CD4-positive, alpha-beta T cell treated with Interleukin-21 for 1 hour (primary cell): Measurements from ENCODE around the gene PACRG.

Experiments
- DNase-seq: peaks from one replicate; pipeline ENCODE4 v3.0.0-alpha.2; 2020

Gene PACRG

DNA sequence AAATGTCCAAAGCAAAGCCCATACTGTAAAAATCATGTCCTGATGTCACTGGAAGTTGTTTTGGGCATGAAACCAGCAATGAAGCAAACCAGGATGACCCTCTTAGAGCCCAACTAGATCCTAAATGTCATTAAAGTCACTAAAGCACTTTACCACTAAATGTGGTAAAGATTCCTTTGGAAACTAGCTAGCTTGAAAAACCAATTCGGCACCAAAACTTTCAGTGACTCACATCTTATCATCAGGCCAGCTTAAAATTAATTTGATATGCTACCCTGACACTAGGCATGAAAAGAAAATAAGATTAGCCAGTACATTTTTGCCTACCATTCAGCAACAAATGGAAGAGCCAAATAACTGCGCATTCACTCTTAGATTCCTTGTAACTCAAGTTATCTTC is 145.8 kb downstream of the PACRG start:
- no peak for DNase-seq

- DNase-seq: no peak
Observed at GRCh38 chr6:162875070-162875469, 147.3 kb downstream of the PACRG start.

DNA sequence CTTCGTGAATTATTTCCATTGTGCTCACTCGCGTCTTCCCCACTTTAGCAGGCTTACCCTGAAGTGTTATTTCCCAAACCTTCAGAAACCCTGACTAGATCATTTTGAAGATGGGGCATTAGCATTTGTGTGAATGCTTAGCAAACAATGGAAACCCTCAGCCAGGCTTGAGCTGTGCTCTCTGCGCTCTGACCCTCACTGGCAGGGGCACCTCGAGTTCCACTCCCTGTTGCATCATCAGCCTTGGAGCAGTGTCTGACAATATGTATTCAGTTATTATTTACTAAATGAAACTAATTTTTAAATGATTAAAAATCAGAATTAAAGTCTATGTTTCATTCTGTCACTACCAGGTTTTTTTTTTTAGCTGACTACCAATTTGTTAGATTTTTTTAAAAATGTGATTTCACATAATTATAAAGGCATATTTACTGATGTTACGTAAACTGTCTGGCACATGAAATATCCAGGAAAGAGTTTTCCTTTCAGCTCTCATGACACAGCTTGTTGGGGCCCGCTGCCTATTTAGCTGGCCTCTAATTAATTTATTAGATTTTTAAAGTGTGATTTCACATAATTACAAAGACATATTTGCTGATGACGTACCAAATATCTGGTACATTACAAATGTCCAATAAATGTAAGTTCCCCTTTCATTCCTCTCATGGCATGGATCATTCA is 155.2 kb downstream of the PACRG start:
- no peak for DNase-seq

DNA sequence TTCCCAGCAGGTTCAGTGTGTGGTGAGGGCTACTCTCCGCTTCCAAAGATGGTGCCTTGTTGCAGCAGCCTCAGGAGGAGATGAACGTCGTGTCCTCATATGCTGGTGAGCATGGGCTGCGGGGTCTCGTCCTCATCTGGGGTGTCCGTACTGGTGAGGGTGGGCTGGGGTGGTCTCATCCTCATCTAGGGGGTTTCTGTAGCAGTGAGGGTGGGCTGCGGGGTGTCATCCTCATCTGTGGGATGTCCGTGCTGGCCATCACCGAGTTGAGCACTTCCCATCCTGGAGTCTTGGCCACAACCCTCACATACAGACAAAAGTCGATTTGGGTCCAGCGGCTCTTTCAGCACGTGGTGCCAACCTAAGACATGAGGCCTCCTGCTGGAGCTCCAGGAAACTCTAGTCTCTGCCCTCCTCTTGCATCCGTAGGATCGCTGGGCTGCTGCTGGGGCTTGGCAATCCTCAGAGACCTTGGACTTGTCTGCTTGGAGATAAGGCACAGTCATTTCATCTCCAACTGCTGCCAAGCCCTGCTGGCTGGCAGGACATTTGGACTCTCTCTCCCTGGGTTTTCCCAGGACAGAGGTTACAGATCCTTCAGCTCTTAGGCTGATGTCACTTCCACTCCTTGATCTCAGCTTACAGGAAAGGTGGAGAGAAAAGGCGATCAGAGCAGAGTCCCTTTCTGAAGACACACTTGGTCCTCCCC is 160.4 kb downstream of the PACRG start:
- DNase-seq: no peak

GRCh38 chr6:162889303-162889702 is 161.5 kb downstream of the PACRG start:
- DNase-seq: no peak

DNA sequence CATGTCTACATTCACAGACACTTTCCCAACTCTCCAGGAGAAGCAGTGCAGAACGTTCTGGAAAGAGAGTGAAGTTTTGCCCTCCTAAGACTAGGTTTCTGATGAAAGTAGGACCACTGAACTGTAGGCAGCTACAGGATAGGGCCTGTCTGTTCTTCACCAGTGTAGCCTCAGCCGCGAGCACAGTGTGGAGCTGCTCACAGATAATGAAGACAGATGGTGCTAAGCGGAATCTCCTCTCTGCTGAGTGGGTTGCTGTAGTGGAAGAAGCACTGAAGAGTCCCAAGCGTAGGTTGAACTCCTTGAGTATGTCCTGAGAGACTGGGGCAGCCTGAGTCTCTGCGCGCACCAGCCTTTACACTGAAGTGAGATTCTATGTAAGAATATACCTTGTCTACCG is 170.2 kb downstream of the PACRG start:
- DNase-seq: no peak

GRCh38 chr6:162899148-162899547 is 171.4 kb downstream of the PACRG start:
- no peak for DNase-seq

DNA sequence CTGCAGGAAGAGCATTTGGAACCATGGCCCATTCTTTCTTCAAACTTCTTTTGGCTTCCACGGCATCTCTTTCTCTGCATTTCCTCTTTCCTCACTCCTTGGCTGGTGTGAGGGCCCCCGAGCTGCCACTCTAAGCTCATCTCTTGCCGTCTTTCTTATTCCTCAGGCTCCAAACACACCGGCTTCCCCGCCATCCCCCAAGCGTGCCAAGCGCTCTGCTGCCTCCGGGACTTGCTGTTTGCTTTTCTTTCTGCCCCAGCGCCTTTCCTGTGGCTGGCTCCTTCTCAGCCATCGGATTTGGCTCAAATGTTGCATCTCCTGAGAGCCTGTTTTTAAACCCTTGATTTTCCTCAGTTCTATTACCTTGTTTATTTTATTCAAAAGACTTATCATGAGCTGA is 172.7 kb downstream of the PACRG start:
- no peak for DNase-seq

DNA sequence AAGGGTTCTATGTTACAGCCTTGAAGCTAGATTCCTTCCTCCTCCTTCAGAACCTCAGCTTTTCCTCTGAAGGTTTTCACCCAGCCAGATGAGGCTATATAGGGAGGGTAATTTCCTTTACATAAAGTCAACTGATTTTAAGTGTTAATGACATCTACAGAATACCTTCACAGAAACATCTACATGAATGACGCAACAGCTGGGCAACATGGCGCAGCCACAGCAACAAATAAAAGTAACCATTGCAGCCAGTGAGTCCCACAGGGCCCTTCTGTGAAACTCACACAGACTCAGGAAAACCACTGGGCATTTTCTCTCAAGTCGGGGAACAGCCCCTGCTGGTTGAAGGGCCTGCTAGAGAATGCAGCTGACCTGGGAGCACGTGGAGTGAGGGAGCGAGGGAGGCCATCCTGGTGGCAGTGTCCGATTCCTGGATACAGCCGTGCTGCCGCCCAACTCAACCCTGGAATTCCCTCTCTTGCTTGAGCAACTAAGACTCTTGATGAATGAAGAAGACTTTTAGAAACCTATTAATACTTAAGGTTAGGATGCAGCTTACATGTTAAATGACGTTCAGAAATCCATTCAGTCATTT is 176.4 kb downstream of the PACRG start:
- no peak for DNase-seq

DNA sequence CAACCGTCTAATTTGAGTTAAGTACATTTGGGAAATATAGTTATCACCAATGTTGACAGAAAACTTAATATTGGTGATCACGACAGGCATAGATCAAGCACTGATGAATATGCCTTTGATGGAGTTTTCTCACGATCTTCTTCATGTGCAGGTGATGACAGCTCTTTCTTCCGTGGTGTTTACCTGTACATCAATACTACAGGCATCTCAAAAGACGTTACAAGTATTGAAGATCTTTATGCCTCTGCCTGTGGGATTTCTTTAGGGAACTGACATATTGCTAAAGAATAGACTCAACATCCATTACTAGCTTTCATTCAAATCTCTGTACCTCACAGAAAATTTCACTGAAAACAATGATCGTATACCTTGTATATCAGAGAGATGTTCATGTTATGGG is 178.7 kb downstream of the PACRG start:
- DNase-seq: no peak

GRCh38 chr6:162907876-162908481 is 180.2 kb downstream of the PACRG start:
- DNase-seq: peak; percentile 18

- no peak for DNase-seq
Observed at GRCh38 chr6:162913206-162913605, 185.4 kb downstream of the PACRG start.

- no peak for DNase-seq
Observed at GRCh38 chr6:162917506-162917905, 189.7 kb downstream of the PACRG start.

- no peak for DNase-seq
Observed at GRCh38 chr6:162921062-162921461, 193.3 kb downstream of the PACRG start.

GRCh38 chr6:162921510-162922040 is 193.8 kb downstream of the PACRG start:
- DNase-seq: no peak

- DNase-seq: no peak
Observed at GRCh38 chr6:162922563-162923166, 194.9 kb downstream of the PACRG start.

DNA sequence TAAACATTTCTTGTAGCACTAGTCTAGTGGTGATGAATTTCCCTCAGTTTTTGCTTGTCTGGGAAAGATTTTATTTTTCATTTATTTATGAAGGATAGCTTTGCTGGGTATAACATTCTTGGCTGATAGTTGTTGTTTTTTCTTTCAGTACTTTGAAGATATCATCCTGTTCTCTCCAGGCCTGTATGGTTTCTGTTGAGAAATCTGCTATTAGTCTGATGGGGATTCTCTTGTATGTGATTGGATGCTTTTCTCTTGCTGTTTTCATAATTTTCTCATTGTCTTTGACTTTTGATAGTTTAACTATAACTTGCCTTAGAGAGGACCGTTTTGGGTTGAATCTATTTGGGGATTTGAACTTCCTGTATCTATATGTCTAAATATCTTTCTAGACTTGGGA is 207.1 kb downstream of the PACRG start:
- no peak for DNase-seq

- no peak for DNase-seq
Observed at GRCh38 chr6:162940426-162940825, 212.7 kb downstream of the PACRG start.

GRCh38 chr6:162941128-162941527 is 213.4 kb downstream of the PACRG start:
- no peak for DNase-seq

GRCh38 chr6:162942866-162943265 is 215.1 kb downstream of the PACRG start:
- DNase-seq: no peak

DNA sequence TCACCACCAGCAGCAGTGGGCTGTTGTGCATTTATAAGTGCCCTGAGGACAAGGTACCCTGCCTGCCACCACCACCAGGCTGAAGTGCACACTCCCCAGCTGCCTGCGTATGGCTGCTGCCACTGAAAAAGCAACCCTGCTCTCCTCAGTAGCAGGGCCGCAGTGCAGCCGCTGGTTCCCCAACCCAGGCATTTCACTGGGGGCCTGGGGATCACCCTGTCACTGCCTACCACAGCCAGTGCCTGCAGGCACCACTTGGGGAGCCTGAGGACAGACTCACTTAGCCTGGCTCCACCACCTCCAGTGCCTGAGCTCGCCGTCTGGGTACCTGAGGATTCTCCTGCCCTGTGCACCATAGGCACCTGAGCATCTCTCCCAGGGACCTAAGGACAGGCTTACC is 215.6 kb downstream of the PACRG start:
- DNase-seq: no peak

DNA sequence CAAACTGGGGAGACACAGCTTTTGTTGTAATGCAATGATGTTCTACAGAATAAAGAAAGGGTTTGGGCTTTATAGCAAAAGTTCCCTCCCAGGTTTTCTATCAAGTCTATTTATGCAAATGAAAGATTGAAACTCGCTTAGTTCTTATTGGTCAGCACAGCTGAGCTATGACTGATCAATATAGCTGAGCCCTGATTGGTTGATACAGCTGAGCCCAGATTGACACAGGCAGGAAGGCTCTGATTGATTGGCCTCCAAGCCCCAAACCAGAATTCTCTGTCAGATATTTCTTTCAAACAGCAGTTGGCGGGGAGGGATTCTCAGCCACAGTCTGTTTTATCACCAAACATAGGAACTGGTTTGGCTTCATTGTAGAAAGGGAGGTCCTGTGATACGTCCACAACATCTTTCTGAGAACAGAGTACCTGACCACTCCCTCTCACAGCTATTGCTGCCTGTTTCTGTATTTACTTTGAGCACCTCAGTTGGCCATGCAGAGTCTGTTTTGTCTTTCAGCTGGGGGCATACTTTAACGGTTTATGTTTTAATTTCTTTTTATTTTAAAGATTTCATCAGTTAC is 223.5 kb downstream of the PACRG start:
- no peak for DNase-seq

DNA sequence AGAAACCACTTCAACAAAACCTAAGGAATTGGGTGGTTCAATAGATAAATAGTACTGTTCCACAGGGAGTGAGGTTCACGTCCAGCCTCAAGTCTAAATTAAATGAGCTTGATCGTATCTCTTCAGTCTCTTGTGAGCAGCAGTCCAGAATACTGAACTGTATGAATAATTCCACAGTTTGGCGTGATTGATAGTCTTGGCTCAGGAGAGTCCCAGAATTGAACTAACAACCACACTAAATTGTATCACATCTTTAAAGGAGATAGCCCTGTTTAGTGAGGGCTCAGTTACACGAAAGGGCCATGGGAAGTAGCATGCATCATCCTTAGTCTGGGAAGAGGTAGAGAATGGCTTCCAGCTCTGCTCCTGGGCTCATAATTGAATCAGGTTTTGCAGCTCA is 224.6 kb downstream of the PACRG start:
- DNase-seq: no peak
